Mesothelial cell of epicardium (in vitro differentiated cells): ENCODE data around the gene CD163L1. TPM values are rescaled to one million over a fixed set of nuclear protein-coding genes. Genes with fewer than 3 reads are reported as not detected.

ENCODE experiments used
- DNase-seq, 2 experiments: peaks; one replicate each; pipeline ENCODE4 v3.0.0; 2021; ENCODE audit warnings: low spot score in 2 of 2; ENCODE audit not compliant: unreplicated experiment in 2 of 2
- H3K27ac Mint-ChIP-seq: 2 replicates; pipeline ENCODE4 v1.8.0; 2021; ENCODE audit warnings: mixed read lengths
- H3K27me3 Mint-ChIP-seq: 2 replicates; pipeline ENCODE4 v1.8.0; 2021; ENCODE audit warnings: low read depth, mixed read lengths
- H3K36me3 Mint-ChIP-seq: 2 replicates; pipeline ENCODE4 v1.8.0; 2021; ENCODE audit warnings: mixed read lengths
- H3K4me1 Mint-ChIP-seq: 2 replicates; pipeline ENCODE4 v1.8.0; 2021; ENCODE audit warnings: mixed read lengths
- H3K4me3 Mint-ChIP-seq: 2 replicates; pipeline ENCODE4 v1.8.0; 2021; ENCODE audit warnings: mild to moderate bottlenecking, moderate library complexity, mixed read lengths
- H3K9me3 Mint-ChIP-seq: 2 replicates; pipeline ENCODE4 v1.8.0; 2021; ENCODE audit warnings: mixed read lengths
- total RNA-seq: library from RNA; stranded (reverse); gene quantifications from 3 replicates; pipeline ENCODE4 v1.2.1, GENCODE V29; 2021
- TF ChIP-seq, protein P1 (sequence below): fragments of 200-600 bp; sonication (generic); IDR thresholded peaks from one replicate; pipeline ENCODE4 v1.5.0; 2021; ENCODE audit warnings: antibody characterized with exemption; ENCODE audit not compliant: unreplicated experiment

The CD163L1 gene
- total RNA-seq, 1 donor from 2014 or later = 0.11 TPM

DNA sequence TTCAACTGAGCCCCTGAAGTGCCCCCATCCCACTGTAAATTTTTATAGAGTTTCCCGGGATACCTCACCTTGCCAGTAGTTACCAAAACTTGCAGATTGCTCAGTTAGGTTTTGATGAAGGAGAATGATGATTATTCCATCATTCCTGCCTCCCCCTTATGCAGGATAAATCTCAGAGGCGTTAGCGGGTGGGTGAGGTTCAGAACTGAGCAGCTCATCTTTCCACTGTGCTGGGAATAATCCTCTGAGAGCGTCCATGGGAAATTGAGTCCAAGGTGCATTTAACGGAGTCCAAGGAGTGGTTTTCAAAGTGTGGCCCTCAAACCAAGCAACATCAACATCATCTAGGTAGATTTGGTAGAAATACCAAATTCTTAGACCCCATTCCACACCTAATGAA is 121.4 kb downstream of the CD163L1 start:
- DNase-seq = no peak
- H3K4me1 Mint-ChIP-seq = no peaks in the 10 kb centered on the region
- no peaks in the 10 kb centered on the region for H3K9me3 Mint-ChIP-seq
- TF ChIP-seq, protein P1, sequence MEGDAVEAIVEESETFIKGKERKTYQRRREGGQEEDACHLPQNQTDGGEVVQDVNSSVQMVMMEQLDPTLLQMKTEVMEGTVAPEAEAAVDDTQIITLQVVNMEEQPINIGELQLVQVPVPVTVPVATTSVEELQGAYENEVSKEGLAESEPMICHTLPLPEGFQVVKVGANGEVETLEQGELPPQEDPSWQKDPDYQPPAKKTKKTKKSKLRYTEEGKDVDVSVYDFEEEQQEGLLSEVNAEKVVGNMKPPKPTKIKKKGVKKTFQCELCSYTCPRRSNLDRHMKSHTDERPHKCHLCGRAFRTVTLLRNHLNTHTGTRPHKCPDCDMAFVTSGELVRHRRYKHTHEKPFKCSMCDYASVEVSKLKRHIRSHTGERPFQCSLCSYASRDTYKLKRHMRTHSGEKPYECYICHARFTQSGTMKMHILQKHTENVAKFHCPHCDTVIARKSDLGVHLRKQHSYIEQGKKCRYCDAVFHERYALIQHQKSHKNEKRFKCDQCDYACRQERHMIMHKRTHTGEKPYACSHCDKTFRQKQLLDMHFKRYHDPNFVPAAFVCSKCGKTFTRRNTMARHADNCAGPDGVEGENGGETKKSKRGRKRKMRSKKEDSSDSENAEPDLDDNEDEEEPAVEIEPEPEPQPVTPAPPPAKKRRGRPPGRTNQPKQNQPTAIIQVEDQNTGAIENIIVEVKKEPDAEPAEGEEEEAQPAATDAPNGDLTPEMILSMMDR = no peak
- no peak overlapping the region for H3K27ac Mint-ChIP-seq
- no peak overlapping the region for H3K4me3 Mint-ChIP-seq
- peaks cover 27% of the 10 kb centered on the region for H3K27me3 Mint-ChIP-seq
- no peaks in the 10 kb centered on the region for H3K36me3 Mint-ChIP-seq

DNA sequence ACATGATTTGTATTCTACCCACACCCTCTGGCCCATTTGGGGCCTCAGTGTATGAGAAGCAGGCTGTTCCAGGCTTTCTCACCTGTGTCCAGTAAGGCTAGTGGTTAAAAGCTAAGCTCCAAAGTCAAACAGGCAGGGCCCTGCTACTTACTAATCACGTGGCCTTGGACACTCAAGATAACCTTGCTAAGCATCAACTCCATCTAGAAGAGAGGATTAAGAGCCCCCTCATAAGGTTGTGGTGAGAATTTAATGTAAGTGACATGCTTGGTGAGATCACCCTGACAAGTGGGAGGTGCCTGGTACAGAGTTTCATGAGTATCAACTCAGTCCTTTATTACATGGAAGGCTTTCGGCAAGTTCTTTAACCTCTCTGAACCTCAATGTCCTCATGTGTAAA is 122.3 kb downstream of the CD163L1 start:
- H3K36me3 Mint-ChIP-seq = no peaks in the 10 kb centered on the region
- DNase-seq = no peak
- no peaks in the 10 kb centered on the region for H3K9me3 Mint-ChIP-seq
- no peak overlapping the region for H3K4me3 Mint-ChIP-seq
- peaks cover 19% of the 10 kb centered on the region for H3K27me3 Mint-ChIP-seq
- no peak overlapping the region for H3K27ac Mint-ChIP-seq
- H3K4me1 Mint-ChIP-seq = no peaks in the 10 kb centered on the region
- TF ChIP-seq, protein P1 = no peak

DNA sequence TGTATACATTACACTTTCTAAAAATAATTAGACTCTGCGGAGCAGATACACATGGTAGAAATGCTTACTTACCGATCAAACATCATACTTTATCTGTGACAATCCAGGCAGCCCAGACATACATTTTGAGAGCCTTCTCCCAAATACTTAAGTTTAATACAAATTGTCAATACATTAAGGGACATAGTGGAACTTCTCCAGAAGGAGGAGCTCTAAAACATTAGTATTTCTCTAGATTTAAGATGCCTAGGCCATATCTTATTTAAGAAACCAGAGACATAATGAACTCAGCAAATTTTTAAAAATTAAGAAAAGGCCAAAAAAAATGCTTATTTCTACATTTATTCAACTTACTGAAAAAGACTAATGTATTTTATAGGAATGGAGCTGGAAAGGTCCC is 124.0 kb downstream of the CD163L1 start:
- no peaks in the 10 kb centered on the region for H3K4me1 Mint-ChIP-seq
- H3K36me3 Mint-ChIP-seq = no peaks in the 10 kb centered on the region
- TF ChIP-seq, protein P1 = no peak
- no peak overlapping the region for H3K4me3 Mint-ChIP-seq
- peaks cover 12% of the 10 kb centered on the region for H3K27me3 Mint-ChIP-seq
- H3K27ac Mint-ChIP-seq = no peak overlapping the region
- DNase-seq = no peak
- no peaks in the 10 kb centered on the region for H3K9me3 Mint-ChIP-seq

DNA sequence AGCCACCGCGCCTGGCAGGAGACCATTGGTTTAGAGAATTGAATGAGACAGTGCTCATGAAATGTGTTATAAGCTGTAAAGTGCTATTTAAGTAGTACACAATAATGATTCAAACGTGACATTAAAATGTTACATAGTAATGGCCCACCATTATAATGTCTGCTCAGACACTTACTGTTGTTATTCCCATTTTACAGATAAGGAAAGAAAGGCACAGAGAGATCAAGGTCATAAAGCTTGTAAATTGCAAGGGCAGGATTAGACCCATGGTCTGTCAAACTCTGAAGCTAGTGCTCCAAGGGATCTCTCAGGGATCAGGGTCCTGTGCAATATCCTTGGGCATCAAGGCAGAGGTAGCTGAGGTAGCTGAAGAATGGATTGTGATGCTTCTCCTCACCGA is 133.9 kb downstream of the CD163L1 start:
- Mint-ChIP-seq H3K27me3 (peaks cover 16% of the 10 kb centered on the region), H3K36me3 (no peaks in the 10 kb centered on the region), H3K27ac (no peak overlapping the region), H3K4me3 (no peak overlapping the region), H3K4me1 (no peaks in the 10 kb centered on the region), H3K9me3 (no peaks in the 10 kb centered on the region)
- TF ChIP-seq, protein P1 = no peak
- no peak for DNase-seq

Other genes starting within 250 kb of the CD163L1 start
- gene ACSM4, start 140.1 kb downstream of the CD163L1 start, total RNA-seq = not detected in 3 replicates
- 0.22 to 0.38 TPM (median 0.36 TPM) in 3 replicates for gene CD163, start 59.6 kb upstream of the CD163L1 start, total RNA-seq
- gene APOBEC1, start 221.8 kb upstream of the CD163L1 start, total RNA-seq = not detected in 3 replicates